NCI-H2107 treated with DMSO at 0.1 percent for 48 hours (cell line): ENCODE data around the gene ADGRB2.

Source experiments
- DNase-seq: peaks from one replicate; lab custom pipeline; 2025; ENCODE audit not compliant: unreplicated experiment; lab: John Stamatoyannopoulos, UW

The ADGRB2 gene

GRCh38 chr1:31681415-31681814 is 82.7 kb downstream of the ADGRB2 start:
- DNase-seq: no peak

- no peak for DNase-seq
Observed at GRCh38 chr1:31679676-31680230, 84.4 kb downstream of the ADGRB2 start.

- DNase-seq: no peak
Observed at GRCh38 chr1:31679091-31679490, 85.0 kb downstream of the ADGRB2 start.

GRCh38 chr1:31678681-31679080 is 85.5 kb downstream of the ADGRB2 start:
- DNase-seq: no peak

- no peak for DNase-seq
Observed at GRCh38 chr1:31677949-31678348, 86.2 kb downstream of the ADGRB2 start.

- DNase-seq: no peak
Observed at GRCh38 chr1:31677401-31677800, 86.7 kb downstream of the ADGRB2 start.
